ENCODE results near the gene ROCK2. TPM values are rescaled to one million over a fixed set of nuclear protein-coding genes. Genes with fewer than 3 reads are reported as not detected.

ROCK2 gene
- polyA plus RNA-seq, 2 of the 4 experiments (the other 2 are of a cell fraction): 34.0 to 38.7 TPM

- no peak overlapping the region for H3K27ac ChIP-seq
- peaks cover 16% of the 10 kb centered on the region; the same call in 2 of the 3 replicates for H3K4me1 ChIP-seq
- H3K9me3 ChIP-seq: no peaks in the 10 kb centered on the region
- ChIA-PET CTCF (interaction anchor here (0.9 to 24.7 kb wide), 11 partner anchors 10 to 450 kb away, joined by 4 to 1025 read pairs (median 33); partner anchors contain the start of genes KCNF1, ROCK2 and SLC66A3), POLR2A (interaction anchor here (1.4 kb wide), 1 partner anchor 10 kb away, joined by 3 read pairs; no protein-coding TSS in a partner anchor)
- no peak for ATAC-seq
- WGBS (ENCODE audit: missing lambda C conversion rate): 77% methylated on average over 5 of the region's 5 CpGs
- no peak overlapping the region for H3K4me2 ChIP-seq
- H3K4me3 ChIP-seq: no peak overlapping the region
- TF ChIP-seq HOXA7 (CRISPR knock-in tag; IDR thresholded peaks at IDR 0.05) (no peak), HES2 (IDR thresholded peaks at IDR 0.05) (no peak), MAX (IDR thresholded peaks at IDR 0.05) (no peak), RCOR1 (IDR thresholded peaks at IDR 0.05; ENCODE audit: low read depth, low read length) (no peak), HMGXB4 (CRISPR knock-in tag; IDR thresholded peaks at IDR 0.05; ENCODE audit: borderline replicate concordance) (no peak), POLR2A (IDR thresholded peaks at IDR 0.05; ENCODE audit: low read length) (no peak), HOXB5 (CRISPR knock-in tag; IDR thresholded peaks at IDR 0.05) (no peak), ZNF302 (CRISPR knock-in tag; IDR thresholded peaks at IDR 0.05) (no peak), NR3C1 (IDR thresholded peaks at IDR 0.05) (no peak)
- FAIRE-seq: no peak
- no peak for DNase-seq (ENCODE audit: low read depth in 1 of 2, low spot score in 1 of 2)
These were observed 210.1 kb downstream of the ROCK2 start for GRCh38 chr2:11134349-11134748.

- ATAC-seq (no peak), DNase-seq (ENCODE audit: low read depth in 1 of 2, low spot score in 1 of 2) (no peak), FAIRE-seq (no peak)
- no peak overlapping the region for H3K4me2 ChIP-seq
- H3K27ac ChIP-seq: no peak overlapping the region
- 89% methylated on average over 8 of the region's 8 CpGs for WGBS (ENCODE audit: missing lambda C conversion rate)
- no peak overlapping the region for H3K4me3 ChIP-seq
- no peak for TF ChIP-seq NFE2L2 (conservative IDR thresholded peaks at IDR 0.05; ENCODE audit: low read length)
- no peak for TF ChIP-seq EP300 (IDR thresholded peaks at IDR 0.05)
- no peak for TF ChIP-seq ZFP36 (IDR thresholded peaks at IDR 0.05; ENCODE audit: borderline replicate concordance, partially characterized antibody)
- no peak for TF ChIP-seq JUNB (IDR thresholded peaks at IDR 0.05)
- TF ChIP-seq CBX8 (IDR thresholded peaks at IDR 0.05): no peak
- no peak for TF ChIP-seq FOSB (CRISPR knock-in tag; IDR thresholded peaks at IDR 0.05)
- TF ChIP-seq CHD4 (IDR thresholded peaks at IDR 0.05; ENCODE audit: borderline replicate concordance): no peak
- TF ChIP-seq CBX2 (IDR thresholded peaks at IDR 0.05; ENCODE audit: borderline replicate concordance, low read depth): no peak
- TF ChIP-seq HDAC2 (IDR thresholded peaks at IDR 0.05): no peak
- TF ChIP-seq BCL3 (IDR thresholded peaks at IDR 0.05): no peak
- TF ChIP-seq CHD2 (IDR thresholded peaks at IDR 0.05; ENCODE audit: low read length, partially characterized antibody): no peak
- no peak for TF ChIP-seq RFX5 (IDR thresholded peaks at IDR 0.05)
- no peak for TF ChIP-seq SREBF2 (IDR thresholded peaks at IDR 0.05)
- TF ChIP-seq PBX3 (IDR thresholded peaks at IDR 0.05): no peak
- no peak for TF ChIP-seq EHF (CRISPR knock-in tag; IDR thresholded peaks at IDR 0.05)
- TF ChIP-seq MAX (IDR thresholded peaks at IDR 0.05): no peak
- no peak for TF ChIP-seq HMGXB4 (CRISPR knock-in tag; IDR thresholded peaks at IDR 0.05; ENCODE audit: borderline replicate concordance)
- no peak for TF ChIP-seq JUN (IDR thresholded peaks at IDR 0.05)
- no peak for TF ChIP-seq KDM5A (IDR thresholded peaks at IDR 0.05)
- POLR2A ChIA-PET: interaction anchor here (1.4 to 1.7 kb wide), 2 partner anchors 10 to 313 kb away, joined by 3 to 6 read pairs; no protein-coding TSS in a partner anchor
- CTCF ChIA-PET: interaction anchor here (0.9 to 24.7 kb wide), 26 partner anchors 10 to 647 kb away, joined by 3 to 1025 read pairs (median 14); partner anchors contain the start of genes E2F6, KCNF1, ROCK2 and SLC66A3
- no peaks in the 10 kb centered on the region for H3K9me3 ChIP-seq
- peaks cover 16% of the 10 kb centered on the region; the same call in 2 of the 3 replicates for H3K4me1 ChIP-seq
These were observed 210.5 kb downstream of the ROCK2 start for GRCh38 chr2:11133936-11134320.
